Frontal cortex (tissue), 4 donors: ENCODE measurements around the gene TYR. TPM values are rescaled to one million over a fixed set of nuclear protein-coding genes. Genes with fewer than 3 reads are reported as not detected.
A peak's percentile ranks its signal among the peaks of the same experiment; 100 is the strongest.
"Not testable (repeated sequence)": the region's sequence is repeated elsewhere in the genome, so short reads cannot be mapped to it uniquely, and the experiment has no call there.

Experiments
- DNase-seq, 2 donors: peaks; one replicate each; pipeline ENCODE4 v3.0.0; 2012; ENCODE audit warnings: low spot score in 2 of 2
- FAIRE-seq: peaks from 2 replicates; lab custom pipeline; 2012; peaks lifted over from hg19 to GRCh38; lab: Jason Lieb, UNC
- total RNA-seq: library from RNA; depleted of rRNA; stranded (reverse); fragments of >200 nt; gene quantifications from one replicate; pipeline ENCODE4 v1.2.3, GENCODE V29; 2014
- donor health status: control.
- donor health status: control.
- donor health status: control.

TYR gene
- not detected for total RNA-seq

DNA sequence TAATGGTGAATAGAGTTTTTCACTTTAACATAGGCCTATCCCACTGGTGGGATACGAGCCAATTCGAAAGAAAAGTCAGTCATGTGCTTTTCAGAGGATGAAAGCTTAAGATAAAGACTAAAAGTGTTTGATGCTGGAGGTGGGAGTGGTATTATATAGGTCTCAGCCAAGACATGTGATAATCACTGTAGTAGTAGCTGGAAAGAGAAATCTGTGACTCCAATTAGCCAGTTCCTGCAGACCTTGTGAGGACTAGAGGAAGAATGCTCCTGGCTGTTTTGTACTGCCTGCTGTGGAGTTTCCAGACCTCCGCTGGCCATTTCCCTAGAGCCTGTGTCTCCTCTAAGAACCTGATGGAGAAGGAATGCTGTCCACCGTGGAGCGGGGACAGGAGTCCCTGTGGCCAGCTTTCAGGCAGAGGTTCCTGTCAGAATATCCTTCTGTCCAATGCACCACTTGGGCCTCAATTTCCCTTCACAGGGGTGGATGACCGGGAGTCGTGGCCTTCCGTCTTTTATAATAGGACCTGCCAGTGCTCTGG is at the start of gene TYR:
TYR (plus strand) TSS at position 185 of the 541 bp plus-strand sequence; CDS start at position 264, 79 bp downstream.
- no peak for DNase-seq
- no peak for FAIRE-seq

DNA sequence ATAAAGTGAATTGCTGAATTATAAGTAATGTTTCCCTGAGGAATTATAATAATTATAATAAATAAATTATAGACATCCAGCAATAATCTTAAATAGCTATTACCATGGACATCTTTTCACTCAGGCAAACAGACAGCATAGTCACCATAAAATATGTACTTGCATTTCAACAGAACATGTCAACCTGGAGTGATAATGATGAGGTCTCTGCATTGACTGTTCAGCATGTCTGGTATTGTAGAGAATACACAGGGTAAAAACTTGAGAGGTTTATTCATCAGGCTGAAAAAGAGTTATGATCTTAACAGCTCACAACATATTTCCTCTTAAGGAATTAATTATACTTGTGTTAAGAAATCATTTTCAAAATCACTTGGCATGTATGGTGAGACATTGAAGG is 41.1 kb upstream of the TYR start:
- no peak for FAIRE-seq
- no peak for DNase-seq

DNA sequence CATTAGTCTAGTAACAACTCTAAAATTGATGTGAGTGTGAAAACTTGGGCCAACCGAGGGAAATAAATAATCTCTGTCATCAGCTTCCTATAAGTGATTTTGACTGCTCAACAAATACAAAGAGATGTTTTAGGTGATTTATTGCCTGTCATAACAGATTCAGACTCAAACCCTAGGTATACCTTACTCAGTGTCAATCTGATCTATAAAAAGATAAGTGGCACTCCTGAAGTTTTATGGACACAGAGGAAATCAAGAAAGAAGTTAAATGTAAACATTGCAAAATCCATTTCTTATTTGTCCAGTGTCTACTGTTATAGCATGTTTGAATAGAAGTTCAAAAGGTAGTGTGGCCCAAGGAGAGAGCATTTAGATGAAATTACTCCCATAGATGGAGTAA is 30.4 kb upstream of the TYR start:
- FAIRE-seq (no peak), DNase-seq (no peak)

DNA sequence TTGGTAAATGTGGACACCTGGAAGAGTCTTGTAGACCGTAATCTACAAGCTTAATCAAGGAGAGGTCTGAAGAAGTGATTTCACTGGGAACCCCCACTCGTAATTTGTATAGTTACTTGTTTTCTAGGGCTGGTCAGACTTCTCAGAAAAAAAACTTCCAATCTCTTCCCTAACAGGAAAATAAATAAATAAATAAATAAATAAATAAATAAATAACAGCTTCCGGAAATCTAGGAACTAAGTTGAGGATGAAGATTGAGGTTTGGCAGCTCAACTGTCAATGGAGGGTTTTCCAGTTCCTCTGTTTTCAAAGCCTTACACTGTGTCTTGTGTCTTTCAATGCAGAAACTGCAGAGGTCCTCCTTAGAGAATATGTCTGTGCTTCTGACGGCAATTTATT is 17.7 kb upstream of the TYR start:
- DNase-seq (no peak), FAIRE-seq (no peak)

DNA sequence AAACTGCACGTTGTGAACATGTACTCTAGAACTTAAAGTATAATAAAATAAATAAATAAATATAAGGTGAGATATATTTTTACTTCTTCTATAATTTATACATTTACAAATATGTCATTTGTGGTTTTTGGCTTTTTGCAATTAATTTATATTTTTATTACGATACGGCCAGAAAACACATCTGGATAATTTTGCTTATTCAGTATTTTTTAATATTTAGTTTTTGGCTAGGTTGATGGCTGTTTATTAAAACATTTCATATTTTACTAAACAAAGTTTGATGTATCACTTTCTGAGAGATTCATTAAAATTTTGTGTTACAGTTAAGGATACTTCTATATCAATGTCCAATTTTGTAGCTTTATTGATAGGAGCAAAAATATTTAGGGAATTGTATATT is 15.7 kb upstream of the TYR start:
- DNase-seq (no peak), FAIRE-seq (peak; percentile 48)

DNA sequence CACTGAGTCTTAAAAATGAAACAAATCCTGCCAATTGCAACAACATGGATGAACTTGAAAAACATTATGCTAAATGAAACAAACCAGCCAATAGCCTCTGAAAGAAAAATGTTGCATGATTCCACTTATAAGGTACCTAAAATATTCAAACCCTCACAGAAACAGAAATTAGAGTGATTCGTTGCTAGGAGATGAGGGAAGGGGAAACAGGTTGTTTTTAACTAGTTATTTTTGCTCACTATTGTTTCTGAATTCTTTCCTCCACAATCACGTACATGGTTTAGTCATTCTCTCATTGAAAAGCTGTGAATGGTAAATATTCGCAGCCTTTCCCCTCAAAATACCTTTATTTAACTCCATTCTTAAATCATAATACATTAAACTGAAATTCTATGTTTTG is 14.0 kb upstream of the TYR start:
- DNase-seq (no peak), FAIRE-seq (no peak)

DNA sequence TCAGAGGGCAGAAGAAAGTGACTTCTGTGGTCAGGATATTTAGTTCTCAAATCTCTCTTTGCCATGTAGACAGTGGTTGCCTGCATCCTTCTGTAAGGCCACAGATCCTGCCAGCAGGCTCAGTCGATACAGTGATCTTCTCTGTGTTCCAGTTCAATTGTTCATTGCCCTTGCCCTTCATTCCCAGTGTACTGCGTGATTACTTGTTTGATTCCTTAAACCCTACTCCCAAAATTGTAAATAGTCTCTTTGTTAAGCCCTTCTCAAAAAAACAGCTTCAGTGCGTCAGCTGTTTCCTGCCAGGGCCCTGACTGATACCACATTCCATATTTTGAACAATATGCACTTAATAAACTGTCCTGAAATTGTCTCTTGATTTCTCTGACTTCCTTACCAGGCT is 9.3 kb upstream of the TYR start:
- FAIRE-seq: no peak
- DNase-seq: no peak

DNA sequence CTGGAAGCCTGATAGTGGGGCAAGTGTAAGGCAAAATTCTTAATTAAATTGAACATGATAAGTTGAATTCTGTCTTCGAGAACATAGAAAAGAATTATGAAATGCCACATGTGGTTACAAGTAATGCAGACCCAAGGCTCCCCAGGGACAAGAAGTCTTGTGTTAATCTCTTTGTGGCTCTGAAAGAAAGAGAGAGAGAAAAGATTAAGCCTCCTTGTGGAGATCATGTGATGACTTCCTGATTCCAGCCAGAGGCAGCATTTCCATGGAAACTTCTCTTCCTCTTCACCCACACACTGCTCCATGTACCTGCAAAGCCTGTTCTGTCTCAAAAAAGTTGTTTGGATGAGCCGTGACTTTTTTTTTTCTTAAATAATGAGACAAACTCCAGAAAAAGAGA is 1.9 kb upstream of the TYR start:
- DNase-seq: no peak
- no peak for FAIRE-seq

DNA sequence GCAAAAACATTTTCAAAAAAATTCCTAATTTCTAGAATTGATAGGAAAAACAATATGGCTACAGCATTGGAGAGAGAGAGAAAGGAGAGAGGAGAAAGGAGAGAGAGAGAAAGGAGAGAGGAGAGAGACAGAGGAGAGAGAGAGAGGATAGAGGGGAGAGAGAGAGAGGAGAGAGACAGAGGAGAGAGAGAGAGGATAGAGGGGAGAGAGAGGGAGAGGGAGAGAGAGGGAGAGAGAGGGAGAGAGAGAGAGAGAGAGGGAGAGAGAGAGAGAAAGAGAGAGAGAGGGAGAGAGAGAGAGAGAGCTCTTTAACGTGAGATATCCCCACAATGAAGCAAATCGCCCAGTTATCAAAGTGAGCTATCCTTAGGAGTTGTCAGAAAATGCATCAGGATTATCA is 737 bp upstream of the TYR start:
- FAIRE-seq: no peak
- no peak for DNase-seq

DNA sequence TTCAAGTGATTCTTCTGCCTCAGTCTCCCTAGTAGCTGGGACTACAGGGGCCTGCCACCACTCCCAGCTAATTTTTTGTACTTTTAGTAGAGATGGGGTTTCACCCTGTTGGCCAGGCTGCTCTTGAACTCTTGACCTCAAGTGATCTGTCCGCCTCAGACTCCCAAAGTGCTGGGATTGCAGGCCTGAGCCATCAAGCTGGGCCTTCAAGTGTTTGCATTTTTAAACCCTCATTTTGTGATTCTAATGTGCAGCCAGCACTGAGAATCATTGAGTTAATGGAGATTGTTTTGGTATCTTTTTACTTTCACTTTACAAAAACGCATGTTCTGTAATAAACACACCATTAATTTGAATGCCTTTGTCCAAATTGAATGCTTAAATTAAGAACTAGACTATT is 3.4 kb downstream of the TYR start:
- no peak for DNase-seq
- no peak for FAIRE-seq

DNA sequence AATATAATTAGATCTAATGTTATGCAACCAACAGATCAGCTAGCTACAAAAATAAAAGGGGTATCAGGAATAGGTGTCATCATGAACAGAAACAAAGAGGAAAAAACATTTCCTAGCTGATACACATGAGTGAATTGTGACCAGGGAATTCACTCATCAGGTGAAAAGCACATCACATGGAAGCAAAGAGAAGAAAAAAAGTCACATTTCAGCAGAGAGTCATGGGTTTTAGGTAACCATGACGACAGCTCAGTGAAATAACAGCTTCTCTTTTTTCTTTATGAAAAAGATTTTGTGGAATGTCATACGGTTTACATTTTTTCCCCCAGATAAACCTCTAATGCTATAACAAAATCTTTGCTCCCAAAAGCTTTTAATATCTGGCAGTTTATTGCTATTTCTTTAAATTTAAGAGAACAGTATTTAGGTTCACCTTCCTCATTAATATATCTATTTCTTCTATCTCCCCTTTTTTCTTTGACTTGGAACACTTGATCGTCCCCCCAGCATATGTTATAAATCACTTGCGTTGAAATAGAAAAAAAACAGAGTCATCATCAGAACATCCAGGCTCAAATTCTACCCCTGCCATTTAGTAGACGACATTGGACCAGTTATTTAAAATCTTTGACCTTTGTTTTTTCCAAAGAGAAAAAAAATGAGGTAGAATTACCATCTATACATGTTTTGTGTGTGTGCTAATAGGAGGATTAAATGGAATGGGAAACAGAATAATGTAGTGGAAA is 5.3 kb downstream of the TYR start:
- no peak for FAIRE-seq
- DNase-seq: no peak

DNA sequence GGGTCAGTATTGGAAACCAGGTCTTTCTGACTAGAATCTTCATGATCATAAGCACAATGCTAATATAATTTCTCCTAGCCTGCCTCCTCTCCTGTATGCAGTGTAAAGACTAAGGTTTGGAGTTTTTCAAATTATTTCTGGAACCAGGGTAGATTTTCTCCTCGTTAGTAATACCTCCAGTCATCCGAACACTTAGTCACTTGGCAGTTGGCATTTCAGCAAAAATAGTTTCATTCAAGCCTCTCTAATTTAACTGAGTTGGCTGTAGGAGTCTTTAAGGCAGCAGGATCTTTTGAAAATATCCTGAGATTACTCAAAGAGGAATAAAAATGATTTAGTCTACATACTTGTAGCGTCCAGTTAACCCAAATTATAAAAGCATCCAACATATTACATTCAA is 6.3 kb downstream of the TYR start:
- FAIRE-seq (no peak), DNase-seq (no peak)

DNA sequence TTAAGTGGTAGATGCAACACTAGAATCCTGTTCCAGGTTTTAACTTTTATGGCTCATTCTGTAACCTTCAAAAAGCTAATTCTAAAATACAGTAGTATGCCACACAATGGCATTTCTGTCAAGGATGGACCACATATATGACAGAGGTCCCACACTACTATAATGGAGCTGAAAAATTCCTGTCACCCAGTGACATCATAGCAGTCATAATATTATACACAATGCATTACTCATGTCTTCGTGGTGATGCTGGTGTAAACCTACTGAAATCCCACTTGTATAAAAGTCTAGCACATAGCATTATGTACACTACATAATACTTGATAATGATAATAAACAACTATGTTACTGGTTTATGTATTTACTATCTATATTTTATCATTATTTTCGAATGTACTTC is 12.1 kb downstream of the TYR start:
- DNase-seq (no peak), FAIRE-seq (no peak)

DNA sequence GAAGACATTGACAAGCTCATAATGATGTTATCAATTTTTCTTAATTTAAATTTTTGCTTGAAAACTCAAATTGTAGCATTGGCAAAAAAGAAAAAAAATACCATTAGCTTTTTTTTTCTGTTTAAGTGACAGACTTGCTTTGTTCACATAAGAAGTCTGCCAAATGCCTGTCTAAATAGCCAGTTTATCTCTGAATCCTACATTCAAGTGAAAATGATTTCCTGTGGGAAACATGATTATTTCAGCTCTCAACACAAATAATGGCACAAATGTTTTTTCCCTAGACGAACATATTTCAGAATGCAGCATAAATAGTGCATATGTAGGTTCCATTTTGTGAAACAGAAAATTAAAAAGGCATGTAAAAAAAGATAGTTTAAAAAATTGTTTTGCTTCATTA is 23.5 kb downstream of the TYR start:
- FAIRE-seq (no peak), DNase-seq (no peak)

DNA sequence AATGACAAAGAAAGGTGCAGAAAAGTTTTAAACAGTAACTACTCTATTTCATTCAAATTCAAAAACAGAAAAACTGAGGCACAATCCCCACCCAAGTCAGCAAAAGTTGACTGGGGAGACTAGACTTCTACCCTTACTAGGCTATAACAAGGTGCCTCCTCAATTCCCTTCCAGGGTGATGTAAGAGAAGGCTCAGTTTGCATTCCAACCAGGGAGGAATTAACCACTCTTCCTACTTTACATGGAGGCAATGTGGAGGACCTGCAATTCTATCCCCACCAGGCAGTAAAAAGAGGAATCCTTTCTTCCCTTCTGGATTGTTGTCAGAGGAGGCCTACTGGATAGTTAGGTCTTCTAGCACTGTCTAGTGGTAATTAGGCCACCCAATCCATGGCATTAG is 26.1 kb downstream of the TYR start:
- DNase-seq: no peak
- no peak for FAIRE-seq

DNA sequence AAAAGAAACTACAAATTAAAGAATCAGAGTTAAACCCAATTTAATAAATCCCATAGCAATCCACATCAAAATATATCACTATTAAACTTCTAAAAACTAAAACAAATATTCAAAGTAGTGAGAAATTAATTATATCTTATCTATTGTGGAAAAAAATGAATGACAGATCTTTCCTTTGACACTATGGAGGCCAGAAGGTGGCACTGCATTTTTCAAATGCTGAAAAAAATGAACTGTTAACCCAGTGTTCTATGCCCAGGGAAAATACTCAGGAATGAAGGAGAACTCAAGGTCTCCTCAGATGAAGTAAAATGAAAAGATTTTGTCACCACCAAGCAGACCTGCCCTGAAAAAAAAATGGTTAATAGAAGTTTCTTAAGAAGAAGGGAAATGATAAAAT is 27.7 kb downstream of the TYR start:
- FAIRE-seq: no peak
- no peak for DNase-seq

DNA sequence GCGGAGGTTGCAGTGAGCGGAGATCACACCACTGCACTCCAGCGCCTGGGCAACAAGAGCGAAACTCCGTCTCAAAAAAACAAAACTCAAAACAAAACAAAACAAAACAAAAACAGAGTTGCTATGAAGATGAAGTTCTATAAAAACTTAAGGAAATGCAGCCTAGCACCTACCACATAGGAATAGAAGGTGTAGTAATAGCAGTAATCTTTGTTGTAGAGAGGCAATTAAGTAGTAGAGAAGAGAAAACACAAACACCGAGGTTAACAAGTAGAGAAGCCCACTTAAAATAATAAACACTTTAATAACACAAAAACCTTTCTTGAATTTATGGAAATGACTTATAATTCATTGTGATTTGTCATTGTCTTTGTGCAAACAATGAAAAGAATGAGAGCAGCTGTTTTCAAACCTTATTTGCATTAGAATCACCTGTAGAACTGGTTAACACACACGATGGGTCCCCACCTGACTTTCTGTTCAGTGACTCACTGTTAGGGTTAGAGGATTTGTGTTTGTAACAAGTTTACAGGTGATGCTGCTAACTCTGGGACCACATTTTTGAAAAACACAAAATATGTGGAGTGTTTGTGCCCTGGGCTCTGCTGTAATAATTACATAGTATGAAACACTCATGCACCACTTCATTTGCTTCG is 43.1 kb downstream of the TYR start:
- FAIRE-seq: no peak

DNA sequence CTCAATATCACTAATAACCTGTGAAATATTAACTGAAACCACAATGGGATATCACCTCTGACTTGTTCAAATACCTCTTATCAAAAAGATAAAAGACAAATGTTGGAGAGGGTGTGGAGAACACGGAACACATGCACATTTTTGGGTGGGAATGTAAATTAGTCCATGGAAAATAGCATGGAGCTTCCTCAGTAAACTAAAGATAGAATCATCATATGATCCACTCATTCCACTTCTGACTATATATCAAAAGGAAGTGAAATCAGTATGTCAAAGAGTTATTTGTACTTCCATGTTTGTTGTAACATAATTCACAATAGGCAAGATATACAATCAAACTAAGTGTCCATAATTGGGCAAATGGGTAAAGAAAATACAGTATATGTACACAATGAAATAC is 57.4 kb downstream of the TYR start:
- DNase-seq (no peak), FAIRE-seq (no peak)

More for the DNA sequence above, 43.1 kb downstream of the TYR start:
- DNase-seq: no peak

DNA sequence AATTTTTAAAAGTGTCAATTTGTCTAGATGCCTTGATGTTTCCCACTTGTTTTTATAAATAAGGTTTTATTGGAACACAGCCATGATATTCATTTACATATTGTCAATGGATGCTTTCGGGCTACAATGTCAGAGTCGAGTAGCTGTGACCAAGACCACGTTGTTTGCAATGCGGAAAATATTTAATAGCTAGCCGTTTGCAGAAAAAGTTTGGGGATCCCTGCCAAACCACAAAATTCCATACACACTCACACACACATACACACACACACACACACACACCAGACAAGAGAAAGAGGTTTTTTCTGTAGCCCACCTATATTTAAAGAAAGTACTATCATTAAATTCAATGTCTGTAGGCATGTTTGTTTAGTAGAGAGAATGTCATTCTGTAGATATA is 58.3 kb downstream of the TYR start:
- FAIRE-seq: no peak
- no peak for DNase-seq

DNA sequence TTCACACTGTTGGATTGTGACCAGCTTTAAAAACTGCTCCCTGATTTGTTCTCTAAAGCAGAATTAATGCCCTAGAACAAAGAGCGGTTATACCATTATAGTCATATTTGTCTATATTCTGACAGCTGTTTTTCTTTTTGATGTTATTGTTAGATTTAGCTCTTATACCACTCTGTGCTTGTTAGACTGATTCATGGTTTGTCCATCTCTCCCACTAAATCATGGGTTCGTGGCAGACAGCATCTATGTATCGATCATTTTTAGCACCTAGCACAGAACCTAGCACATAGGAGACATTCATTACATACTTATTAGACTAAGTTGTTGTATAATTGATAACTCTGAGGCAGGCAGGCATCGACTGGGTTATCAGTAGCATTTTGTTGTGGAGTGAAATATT is 69.3 kb downstream of the TYR start:
- FAIRE-seq, DNase-seq: not testable (repeated sequence)

DNA sequence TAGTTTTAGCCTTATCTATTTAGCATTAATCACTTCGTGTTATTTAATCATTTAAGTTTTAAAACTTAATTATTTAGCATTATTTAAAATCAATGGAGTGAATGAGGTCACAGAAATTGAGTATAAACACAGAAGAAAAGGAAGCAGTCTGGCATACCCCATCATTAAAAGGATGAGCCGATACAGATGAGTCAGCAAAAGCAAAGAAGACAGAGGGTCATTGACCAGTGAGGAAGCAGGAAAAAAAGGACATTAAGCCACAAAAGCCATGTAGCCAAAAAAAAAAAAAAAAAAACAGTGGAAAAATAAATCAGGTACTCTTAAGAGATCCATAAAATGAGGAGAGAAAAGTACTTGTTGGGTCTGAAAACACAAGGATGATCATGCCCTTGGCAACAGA is 71.5 kb downstream of the TYR start:
- no peak for DNase-seq
- no peak for FAIRE-seq

DNA sequence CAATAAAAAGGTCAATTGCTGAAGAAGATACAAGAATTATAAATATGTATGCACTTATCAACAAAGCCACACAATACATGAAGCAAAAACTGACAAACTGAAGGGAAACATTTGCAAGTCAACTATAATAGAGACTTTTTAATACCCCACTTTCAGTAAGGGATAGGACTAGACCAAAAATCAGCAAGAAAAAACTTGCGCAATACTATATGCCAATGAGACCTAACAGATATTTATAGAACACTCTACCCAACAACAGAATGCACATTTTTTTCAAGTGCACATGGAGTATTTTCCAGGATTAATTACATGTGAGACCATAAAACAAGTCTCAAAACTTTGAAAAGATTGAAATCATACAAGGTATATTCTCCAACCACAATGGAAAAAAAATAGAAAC is 83.8 kb downstream of the TYR start:
- not testable (repeated sequence) for DNase-seq, FAIRE-seq
